HEK293T (cell line): ENCODE measurements around the gene MAP3K5.

Source experiments
- CTCF ChIA-PET: fragments of 350-600 bp; formaldehyde crosslinking; extraction: SDS; loops from one replicate; lab custom pipeline; 2021; ENCODE audit warnings: antibody characterized with exemption, inconsistent platforms; lab: Yijun Ruan, JAX
- POLR2A ChIA-PET: fragments of 350-600 bp; formaldehyde crosslinking; extraction: SDS; loops from one replicate; lab custom pipeline; 2020; ENCODE audit warnings: antibody characterized with exemption, inconsistent platforms; lab: Yijun Ruan, JAX
- DNase-seq: peaks from one replicate; pipeline ENCODE4 v3.0.0; 2012; ENCODE audit warnings: mixed read lengths; ENCODE audit errors: extremely low spot score
- ARNT ChIP-seq: fragments of 450-650 bp; IDR thresholded peaks from 2 replicates; pipeline ENCODE4 v1.6.1; 2017; ENCODE audit warnings: mild to moderate bottlenecking
- BHLHE40 ChIP-seq: fragments of 450-650 bp; IDR thresholded peaks from 2 replicates; pipeline ENCODE4 v1.6.1; 2016; ENCODE audit warnings: mild to moderate bottlenecking, moderate library complexity, borderline replicate concordance
- CTBP1 ChIP-seq: fragments of 450-650 bp; IDR thresholded peaks from 2 replicates; pipeline ENCODE4 v1.6.1; 2016; ENCODE audit warnings: borderline replicate concordance
- ELF4 ChIP-seq: fragments of 450-650 bp; IDR thresholded peaks from 2 replicates; pipeline ENCODE4 v1.6.1; 2017; ENCODE audit warnings: antibody characterized with exemption
- FOXA1 ChIP-seq: fragments of 450-650 bp; IDR thresholded peaks from 2 replicates; pipeline ENCODE4 v1.6.1; 2016; ENCODE audit warnings: mild to moderate bottlenecking
- FOXK2 ChIP-seq: fragments of 450-650 bp; IDR thresholded peaks from 2 replicates; pipeline ENCODE4 v1.6.1; 2016; ENCODE audit warnings: mild to moderate bottlenecking
- FOXM1 ChIP-seq: fragments of 450-650 bp; IDR thresholded peaks from 2 replicates; pipeline ENCODE4 v1.6.1; 2017; ENCODE audit warnings: mild to moderate bottlenecking, borderline replicate concordance
- HDGF ChIP-seq: fragments of 450-650 bp; IDR thresholded peaks from 2 replicates; pipeline ENCODE4 v1.6.1; 2017; ENCODE audit warnings: antibody characterized with exemption, borderline replicate concordance
- L3MBTL2 ChIP-seq: fragments of 450-650 bp; conservative IDR thresholded peaks from 2 replicates; pipeline ENCODE4 v1.6.1; 2016; ENCODE audit warnings: mild to moderate bottlenecking
- LEF1 ChIP-seq: fragments of 450-650 bp; IDR thresholded peaks from 2 replicates; pipeline ENCODE4 v1.6.1; 2017; ENCODE audit warnings: mild to moderate bottlenecking, borderline replicate concordance
- NFRKB ChIP-seq: fragments of 450-650 bp; IDR thresholded peaks from 2 replicates; pipeline ENCODE4 v1.6.1; 2016; ENCODE audit warnings: mild to moderate bottlenecking, moderate library complexity
- PKNOX1 ChIP-seq: fragments of 450-650 bp; IDR thresholded peaks from 2 replicates; pipeline ENCODE4 v1.6.1; 2016
- SP1 ChIP-seq: fragments of 450-650 bp; IDR thresholded peaks from 2 replicates; pipeline ENCODE4 v1.6.1; 2017
- SUZ12 ChIP-seq: fragments of 450-650 bp; IDR thresholded peaks from 2 replicates; pipeline ENCODE4 v1.6.1; 2016; ENCODE audit warnings: mild to moderate bottlenecking
- TARDBP ChIP-seq: fragments of 450-650 bp; IDR thresholded peaks from 2 replicates; pipeline ENCODE4 v1.6.1; 2016
- ZNF384 ChIP-seq: fragments of 450-650 bp; IDR thresholded peaks from 2 replicates; pipeline ENCODE4 v1.6.1; 2016

Gene MAP3K5

GRCh38 chr6:136769759-136770158 lies 22.5 kb downstream of the MAP3K5 start:
- no peak for DNase-seq
- ChIA-PET POLR2A (no interaction called here), CTCF (no interaction called here)
- TF ChIP-seq FOXA1 (no peak), TARDBP (no peak), NFRKB (no peak), HDGF (no peak), ARNT (no peak), SP1 (no peak), FOXK2 (no peak)

GRCh38 chr6:136769124-136769523 lies 23.2 kb downstream of the MAP3K5 start:
- CTCF ChIA-PET, result no interaction called here
- POLR2A ChIA-PET, result no interaction called here
- TF ChIP-seq ZNF384 (no peak), TARDBP (no peak), PKNOX1 (no peak), HDGF (no peak), L3MBTL2 (no peak), FOXM1 (no peak), ARNT (no peak), NFRKB (no peak), BHLHE40 (no peak), CTBP1 (no peak), SP1 (no peak)

GRCh38 chr6:136767570-136768309 lies 24.5 kb downstream of the MAP3K5 start:
- ChIA-PET POLR2A (no interaction called here), CTCF (no interaction called here)
- no peak for DNase-seq
- TF ChIP-seq PKNOX1 (no peak), CTBP1 (no peak), HDGF (no peak), TARDBP (no peak), FOXA1 (no peak), FOXK2 (no peak), LEF1 (no peak), SP1 (no peak), NFRKB (no peak), ZNF384 (no peak)

More at GRCh38 chr6:136769124-136769523, 23.2 kb downstream of the MAP3K5 start:
- DNase-seq, result no peak

- CTCF ChIA-PET, result no interaction called here
- TF ChIP-seq FOXA1, result no peak
- TF ChIP-seq FOXM1, result no peak
- no peak for TF ChIP-seq NFRKB
- no peak for TF ChIP-seq PKNOX1
- TF ChIP-seq CTBP1, result no peak
- TF ChIP-seq FOXK2, result no peak
- no peak for TF ChIP-seq L3MBTL2
- no peak for TF ChIP-seq ZNF384
- DNase-seq, result no peak
- POLR2A ChIA-PET, result no interaction called here
These were observed 25.2 kb downstream of the MAP3K5 start for GRCh38 chr6:136767103-136767502.

- TF ChIP-seq FOXA1 (no peak), FOXM1 (no peak), PKNOX1 (no peak), BHLHE40 (no peak), TARDBP (no peak), FOXK2 (no peak), ARNT (no peak), ZNF384 (no peak), CTBP1 (no peak), HDGF (no peak), ELF4 (no peak), SUZ12 (no peak), NFRKB (no peak), LEF1 (no peak), SP1 (no peak)
- CTCF ChIA-PET, result no interaction called here
- POLR2A ChIA-PET, result no interaction called here
- no peak for DNase-seq
These were observed 26.0 kb downstream of the MAP3K5 start for GRCh38 chr6:136766274-136766673.

- no peak for TF ChIP-seq FOXK2
- no peak for TF ChIP-seq ELF4
- no peak for TF ChIP-seq L3MBTL2
- TF ChIP-seq PKNOX1, result no peak
- TF ChIP-seq FOXM1, result no peak
- no peak for TF ChIP-seq LEF1
- TF ChIP-seq SP1, result no peak
- no peak for TF ChIP-seq TARDBP
- no peak for TF ChIP-seq ARNT
- TF ChIP-seq CTBP1, result no peak
- TF ChIP-seq SUZ12, result no peak
- no peak for TF ChIP-seq NFRKB
- no peak for TF ChIP-seq BHLHE40
- TF ChIP-seq ZNF384, result no peak
- no peak for TF ChIP-seq HDGF
- no peak for TF ChIP-seq FOXA1
- CTCF ChIA-PET, result interaction anchor here (0.9 kb wide), 1 partner anchor 28 kb away, joined by 6 read pairs; the partner anchor contains the start of gene MAP3K5
- no peak for DNase-seq
- POLR2A ChIA-PET, result no interaction called here
These were observed 27.7 kb downstream of the MAP3K5 start for GRCh38 chr6:136764517-136764993.
